HG02870 (cell line): ENCODE measurements around the gene KCNF1.

Source experiments
- ATAC-seq: cut with Tn5 transposase; IDR thresholded peaks from one replicate; pipeline ENCODE4 v1.9.1; 2021; ENCODE audit warnings: mild to moderate bottlenecking, moderate library complexity; ENCODE audit not compliant: unreplicated experiment

The KCNF1 gene

DNA sequence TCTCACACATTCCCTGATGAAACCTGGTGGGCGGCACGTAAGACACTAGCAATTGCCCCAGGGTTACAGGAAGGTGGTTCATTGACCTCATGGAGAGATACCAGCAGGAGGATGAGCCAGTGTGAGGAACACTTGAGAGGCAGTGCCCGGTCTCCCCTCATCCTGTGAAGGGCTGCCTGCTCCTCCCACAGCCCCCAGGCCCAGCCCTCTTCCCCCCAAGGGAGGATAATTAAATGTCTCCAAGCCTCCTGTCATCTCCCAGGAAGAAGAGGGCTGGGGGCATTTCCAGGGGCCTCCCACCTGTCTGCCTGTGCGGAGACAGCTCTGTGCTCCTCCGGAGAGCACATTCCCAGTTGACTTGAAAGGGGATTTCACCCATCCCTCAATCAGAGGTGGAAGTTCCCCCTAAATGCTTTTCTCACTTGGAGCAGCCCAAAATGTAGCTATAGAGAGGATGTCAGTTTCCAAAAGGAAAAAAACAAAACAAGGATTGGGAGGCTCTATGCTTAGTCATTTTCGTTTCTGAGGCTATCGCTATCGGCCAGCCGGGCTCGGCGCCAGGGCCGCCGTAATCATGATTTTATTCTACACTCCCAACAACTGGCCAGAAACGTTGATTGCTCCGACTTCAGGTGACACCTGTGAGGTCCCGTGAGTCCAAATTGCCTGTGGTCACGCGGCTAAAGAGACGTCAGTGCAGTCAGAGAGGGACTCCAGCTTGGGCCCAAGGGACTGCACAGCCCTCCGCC is 7.1 kb downstream of the KCNF1 start:
- no peak for ATAC-seq

DNA sequence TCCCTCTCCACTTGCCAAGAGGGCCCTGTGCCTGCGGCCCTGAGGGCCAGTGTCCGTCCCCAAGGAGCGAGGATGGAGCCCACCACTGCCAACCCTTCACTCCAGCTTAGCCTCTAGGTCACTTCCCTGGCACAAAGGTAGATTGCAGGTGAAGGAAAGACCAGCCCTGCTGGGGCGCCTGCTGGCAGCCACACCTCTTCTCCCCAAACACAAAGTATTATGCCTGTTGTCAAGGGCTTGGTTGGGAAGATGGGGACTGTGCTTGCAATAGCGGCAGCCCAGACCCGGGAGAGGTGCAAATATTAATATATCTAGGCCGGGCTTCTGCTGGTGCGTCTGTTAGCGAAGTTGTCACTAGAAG is 7.7 kb downstream of the KCNF1 start:
- ATAC-seq: no peak

DNA sequence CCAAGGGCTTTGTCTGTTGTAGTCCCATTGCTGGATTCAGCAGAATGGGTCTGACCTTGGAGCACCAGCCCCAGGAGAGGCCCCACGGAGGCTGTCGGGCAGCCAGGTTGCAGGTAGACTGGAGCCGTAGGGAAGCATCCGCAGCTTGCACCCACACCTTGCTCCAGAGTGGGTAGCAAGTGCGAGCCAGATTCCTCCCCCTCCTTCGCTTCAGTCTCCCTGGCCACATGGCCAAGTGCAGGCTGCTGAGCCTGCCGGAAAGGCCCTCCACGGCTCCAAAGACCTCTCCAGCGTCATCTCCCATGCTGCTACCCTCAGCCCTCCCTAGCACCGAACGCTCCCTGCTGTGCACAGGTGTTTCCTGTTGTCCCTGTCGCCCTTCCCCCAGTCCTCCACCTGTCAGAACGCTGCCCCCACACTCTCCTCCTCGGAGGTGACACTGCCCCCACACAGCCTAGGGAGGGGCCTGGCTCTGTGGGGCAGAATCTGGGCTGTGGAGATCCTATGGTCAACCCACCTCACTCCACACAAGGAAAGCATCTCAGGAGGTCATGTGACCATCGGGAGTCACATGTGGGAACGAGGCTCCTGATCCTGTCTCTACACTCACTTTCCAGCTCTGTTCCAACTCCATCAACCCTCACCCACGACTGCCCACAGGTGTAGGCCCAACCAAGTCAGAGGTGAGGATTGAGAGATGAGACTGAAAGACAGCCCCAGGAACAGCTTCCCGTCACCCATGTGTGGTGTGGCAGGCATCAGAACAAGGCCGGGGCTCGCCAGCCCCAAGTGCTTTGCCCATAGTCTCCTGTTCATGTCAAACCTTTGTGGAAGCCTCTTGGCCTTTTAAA is 8.3 kb downstream of the KCNF1 start:
- ATAC-seq: no peak

DNA sequence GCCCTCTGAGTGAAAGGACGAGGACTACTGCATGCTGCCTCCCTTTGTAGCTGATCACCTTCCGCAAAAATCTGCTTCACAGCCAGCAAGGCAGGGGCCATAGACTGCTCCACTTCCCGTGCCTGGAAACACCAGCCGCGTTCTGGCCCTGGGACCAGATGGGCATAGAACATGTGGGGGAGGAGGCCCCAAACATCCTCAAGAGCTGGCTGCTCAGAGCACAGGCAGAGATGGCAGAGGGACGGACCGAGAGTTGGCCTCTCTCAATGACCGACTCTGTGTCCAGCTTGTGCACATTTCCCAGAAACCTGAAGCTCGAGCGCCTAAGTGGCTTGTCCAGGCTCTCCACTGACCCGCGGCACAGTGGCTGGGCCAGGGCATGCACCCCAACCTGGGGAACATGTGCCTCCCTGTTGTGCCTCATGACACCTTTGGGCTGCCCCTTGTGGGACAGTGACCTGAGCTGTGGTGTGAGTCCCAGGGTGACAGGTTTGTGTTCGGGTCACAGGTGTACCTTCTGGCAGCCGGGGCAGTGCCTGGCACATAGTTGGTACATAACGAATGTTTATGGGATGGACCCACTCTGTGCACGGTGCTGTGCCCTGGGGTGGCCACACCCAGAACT is 9.1 kb downstream of the KCNF1 start:
- ATAC-seq: no peak

DNA sequence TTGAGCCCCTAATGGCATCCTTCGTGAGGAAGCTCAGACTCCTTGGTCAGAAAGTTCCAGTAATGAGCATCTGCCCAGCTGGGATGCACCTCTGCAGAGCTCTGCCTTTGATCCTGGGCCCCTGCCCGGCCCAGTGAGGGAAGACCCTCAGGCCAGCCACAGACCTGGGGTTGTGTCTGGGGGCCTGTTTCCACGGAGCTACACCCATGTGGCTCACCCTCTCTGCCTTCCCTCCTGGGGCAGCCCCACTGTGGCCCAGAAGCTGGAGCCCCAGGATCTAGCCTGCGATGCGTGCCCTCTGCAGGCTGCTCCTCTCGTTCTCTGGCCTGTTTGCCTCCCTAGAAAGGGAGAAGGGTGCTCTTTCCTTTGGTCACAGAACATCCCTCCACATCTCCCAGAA is 9.8 kb downstream of the KCNF1 start:
- ATAC-seq: no peak

DNA sequence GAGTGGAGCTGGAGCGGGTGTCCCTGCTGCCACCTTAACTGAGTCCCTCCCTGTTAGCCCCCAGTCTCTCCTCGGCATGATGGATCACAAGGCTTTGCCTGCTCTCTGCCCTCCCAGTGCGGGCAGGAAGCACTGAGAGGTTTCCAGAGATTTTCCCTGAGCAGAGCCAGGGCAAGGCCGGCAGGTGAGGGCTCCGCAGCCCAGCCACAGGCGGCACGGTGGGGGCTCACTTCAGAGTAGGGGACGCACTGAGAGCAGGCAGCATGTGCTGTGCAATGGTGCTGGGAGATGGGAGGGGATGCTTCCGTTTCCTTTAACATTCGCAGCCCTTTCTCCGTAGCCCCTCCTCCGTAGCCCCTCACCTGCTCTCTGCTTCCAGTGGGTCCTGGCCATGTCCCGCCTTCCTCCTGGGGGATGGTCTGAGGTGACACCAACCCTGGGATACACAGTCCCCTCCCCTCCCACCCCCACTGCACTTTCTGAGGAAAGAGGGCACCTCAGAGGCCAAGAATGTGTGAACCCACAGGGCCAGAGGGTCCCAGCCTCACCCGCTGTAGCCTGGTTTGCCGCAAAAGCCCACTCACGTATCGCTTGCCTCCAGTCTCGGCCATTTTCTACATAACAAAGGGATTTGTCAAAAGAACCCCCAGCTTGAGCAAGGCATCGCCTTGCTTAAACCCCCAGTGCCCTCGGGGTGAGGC is 10.7 kb downstream of the KCNF1 start:
- no peak for ATAC-seq

DNA sequence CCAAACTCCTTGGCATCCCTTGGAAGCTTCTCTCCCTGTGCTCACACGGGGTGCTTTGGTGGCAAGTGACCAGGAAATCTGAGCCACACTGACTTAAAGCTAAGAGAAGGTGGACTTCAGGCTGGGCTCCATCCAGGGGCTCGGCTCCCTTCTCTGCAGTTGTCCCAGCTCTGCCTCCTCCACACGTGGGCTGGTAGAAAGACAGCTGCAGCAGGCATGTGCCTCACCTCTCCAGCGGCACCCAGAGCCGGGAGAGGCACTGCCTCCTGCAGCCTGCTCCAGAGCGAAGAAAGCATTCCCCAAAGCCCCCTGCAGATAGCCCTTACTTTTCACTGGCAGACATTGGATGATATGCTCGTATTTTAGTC is 11.3 kb downstream of the KCNF1 start:
- ATAC-seq: no peak

DNA sequence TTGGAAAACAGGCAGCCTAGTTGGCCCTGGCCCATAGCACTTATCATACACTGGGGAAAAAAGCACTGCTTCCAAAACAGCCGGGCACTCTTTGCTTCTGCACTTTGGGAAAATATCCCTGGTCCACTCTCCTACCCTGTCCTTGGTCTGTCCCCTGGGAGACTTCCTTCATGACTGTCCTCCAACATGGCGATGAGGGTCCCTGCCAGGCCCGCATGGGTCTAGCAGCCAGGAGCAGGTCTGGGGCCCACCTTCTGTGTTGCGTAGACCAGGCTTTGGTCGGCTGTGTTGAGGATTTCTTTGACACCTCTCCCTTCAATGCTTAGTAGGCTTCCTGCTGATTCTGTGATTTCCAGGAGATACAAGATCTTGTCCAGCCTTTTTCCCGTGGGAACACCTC is 12.2 kb downstream of the KCNF1 start:
- no peak for ATAC-seq

DNA sequence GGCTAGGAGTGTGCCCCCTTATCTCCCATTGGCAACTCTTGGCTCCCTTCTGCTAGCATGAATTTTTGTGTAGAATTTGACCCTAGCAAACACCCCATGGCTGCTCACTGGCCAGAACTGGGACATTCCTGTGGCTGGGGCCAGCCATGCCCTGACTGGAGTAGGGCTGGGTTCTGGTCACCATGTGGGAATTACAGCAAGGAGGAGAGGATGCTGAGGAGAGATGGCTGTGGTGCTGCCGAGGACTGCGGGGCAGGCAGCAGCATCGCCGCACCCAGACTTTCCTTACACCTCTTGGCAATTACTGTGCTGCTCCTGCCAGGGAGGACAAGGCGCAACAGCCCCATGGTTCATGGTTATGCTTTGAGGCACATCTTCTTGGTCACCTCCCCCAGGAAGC is 12.7 kb downstream of the KCNF1 start:
- no peak for ATAC-seq

DNA sequence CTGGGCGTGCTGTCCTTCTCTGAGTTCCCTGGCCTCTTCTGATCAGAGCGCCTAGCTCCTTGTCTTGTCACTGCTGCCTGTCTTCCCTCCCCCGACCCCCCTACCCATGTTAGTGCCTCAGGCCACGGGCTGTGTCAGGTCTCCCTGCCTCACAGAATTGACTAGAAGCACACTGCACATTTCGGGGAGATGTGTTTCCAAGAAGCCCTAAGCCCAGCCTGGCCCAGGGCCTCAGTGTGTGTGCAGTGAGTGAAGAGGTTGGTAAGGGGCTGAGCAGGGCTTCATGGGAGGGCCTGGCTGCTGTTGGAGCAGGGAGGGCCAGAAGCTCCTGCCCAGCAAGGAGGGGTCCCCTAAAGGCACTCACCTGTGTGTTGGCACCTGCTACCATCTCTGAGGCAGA is 13.1 kb downstream of the KCNF1 start:
- ATAC-seq: no peak

DNA sequence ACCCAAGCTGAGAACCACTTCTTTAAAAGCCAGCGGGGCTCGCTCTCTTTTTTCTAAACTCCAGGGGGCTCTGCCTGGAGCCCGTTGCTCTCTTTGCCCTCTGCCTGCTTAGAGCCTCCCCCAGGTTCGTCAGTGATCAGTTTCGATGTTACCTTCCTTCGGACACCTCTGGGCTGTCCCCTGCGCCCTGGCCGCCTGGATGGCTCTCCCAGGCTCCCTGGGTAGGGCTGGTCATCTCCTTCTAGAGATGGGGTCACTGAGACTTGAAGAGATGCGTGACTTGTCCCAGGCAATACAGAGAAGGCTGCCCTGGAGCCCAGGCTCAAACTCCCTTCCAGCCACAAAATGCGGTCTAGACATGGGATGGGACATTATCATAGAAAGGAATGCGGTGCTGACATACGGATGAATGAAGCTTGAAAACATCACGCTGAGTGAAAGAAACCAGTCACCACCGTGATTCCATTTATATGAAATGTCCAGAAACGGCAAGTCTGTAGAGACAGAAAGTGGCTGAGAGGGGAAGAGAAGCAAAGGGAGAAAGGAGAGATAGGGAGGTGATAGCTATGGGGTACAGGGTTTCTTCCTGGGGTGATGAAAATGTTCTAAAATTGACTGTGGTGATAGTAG is 14.6 kb downstream of the KCNF1 start:
- no peak for ATAC-seq

DNA sequence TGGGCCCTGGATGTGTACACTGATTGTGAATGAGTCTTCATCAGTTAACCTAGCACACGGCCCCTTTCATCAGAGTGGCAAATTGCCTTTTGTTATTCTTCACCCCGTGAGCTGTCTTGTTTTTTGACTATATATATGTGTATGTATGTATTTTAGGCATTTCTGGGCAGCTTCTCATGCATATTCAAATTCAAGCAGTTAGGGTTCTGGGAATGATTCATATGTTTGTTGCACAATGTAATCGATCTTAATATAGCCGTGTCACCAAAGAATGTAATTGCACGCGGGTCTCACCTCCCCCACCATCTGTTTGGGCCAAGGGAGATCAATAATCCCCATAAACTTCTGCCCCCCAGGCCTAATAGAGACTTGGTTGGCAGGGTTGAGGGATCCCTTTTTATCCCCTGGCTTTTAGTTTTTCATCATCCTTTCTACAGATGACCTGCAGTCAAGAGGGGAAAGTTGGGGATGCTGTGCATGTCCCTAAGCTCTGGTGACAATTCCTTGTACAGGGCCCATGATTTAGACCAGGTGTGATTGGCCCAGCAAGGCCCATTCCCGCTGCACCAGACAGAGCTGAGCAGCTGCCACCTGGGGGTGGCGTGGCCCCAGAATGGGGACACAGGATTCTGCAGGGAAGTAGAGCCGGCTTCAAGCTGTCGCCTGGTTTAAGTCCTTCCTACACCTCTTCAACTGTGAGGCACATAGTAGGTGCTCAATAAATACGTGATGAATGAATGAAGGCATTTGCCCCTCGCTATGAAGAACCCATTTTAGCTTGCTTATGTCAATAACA is 19.2 kb downstream of the KCNF1 start:
- no peak for ATAC-seq

DNA sequence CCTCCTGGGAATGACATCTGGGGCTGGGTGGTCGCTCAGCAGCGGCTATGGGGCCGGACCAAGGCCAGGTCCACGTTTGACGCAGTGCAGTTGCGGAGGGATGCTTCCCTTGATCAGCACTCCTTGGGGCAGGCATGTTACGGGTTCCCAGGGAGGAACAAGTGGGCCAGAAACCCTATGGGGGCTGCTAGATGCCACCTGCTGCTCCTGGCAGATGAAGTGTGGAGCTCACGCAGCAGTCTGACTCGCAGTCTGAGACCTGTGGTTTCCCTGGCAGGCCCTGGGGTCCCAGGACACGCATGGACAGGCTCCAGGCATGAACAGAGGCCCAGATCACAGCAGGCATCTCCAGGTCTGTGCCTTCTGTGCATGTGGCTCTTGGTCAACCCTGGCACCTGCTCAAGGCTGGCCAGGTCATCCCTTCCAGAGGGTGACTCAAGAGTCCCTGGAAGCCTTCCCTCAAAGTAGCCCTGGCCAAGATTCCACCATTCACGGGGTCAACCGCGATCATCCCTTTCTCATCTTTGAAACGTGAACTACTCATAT is 20.0 kb downstream of the KCNF1 start:
- ATAC-seq: no peak

DNA sequence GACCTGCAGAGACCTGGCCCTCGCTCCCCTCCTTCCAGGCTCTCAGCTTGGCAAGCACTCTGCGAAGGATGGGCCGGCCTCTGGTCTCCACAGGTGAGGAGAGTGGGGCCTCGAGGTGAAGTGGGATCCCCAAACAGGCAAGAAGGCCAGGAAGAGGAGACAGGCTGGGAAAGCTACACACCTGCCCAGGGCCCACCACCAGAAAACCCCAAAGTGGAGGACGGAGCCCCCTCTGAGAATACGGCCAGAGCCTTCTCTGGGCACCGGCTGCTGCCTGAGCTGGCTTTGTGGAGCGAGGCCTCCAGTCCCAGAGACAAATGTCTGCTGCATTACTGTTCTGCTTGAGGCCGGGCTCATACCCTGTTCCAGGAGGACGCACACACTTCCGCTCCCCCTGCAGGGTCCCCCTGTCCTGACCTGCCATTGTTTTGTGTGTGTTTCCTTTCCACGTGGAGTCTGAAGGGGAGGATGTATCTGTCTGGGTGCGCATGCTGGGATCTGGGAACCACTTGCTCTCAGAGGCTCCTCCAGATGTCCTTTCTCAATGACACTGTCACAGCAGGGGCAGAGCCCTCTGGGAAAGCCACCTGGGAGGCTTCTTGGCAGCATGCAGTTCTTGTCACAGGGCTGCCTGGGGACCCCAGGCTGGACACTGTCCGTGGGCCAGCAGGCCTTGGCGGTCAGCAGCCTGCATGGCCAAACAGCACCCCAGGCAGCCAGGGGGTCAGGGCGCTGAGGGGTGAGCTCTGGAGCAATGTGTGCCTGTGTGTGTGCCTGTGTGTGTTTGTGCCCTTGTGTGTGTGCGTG is 20.8 kb downstream of the KCNF1 start:
- no peak for ATAC-seq

DNA sequence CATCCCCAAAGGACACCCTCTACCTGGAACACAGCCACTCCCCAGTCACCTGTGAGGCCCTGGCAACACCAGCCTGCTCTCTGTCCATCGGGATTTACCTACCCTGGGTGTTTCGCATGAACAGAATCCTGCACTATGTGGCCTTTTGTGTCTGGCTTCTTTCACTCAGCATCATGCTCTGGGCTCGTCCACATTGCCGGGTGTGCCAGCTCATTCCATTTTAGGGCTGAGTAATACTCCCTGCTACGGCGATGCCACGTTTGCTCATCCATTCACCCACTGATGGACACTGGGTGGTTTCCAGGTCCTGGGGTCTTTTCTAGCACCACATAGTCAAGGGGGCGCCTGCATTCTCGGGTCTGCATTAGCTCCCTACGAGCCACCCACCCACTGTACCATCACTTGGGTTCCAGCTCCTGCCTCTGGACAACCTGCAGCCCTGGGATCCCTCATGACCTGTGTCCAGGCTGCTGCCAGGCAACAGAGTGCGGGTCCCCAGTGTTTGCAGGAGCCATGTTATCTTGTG is 22.0 kb downstream of the KCNF1 start:
- no peak for ATAC-seq

DNA sequence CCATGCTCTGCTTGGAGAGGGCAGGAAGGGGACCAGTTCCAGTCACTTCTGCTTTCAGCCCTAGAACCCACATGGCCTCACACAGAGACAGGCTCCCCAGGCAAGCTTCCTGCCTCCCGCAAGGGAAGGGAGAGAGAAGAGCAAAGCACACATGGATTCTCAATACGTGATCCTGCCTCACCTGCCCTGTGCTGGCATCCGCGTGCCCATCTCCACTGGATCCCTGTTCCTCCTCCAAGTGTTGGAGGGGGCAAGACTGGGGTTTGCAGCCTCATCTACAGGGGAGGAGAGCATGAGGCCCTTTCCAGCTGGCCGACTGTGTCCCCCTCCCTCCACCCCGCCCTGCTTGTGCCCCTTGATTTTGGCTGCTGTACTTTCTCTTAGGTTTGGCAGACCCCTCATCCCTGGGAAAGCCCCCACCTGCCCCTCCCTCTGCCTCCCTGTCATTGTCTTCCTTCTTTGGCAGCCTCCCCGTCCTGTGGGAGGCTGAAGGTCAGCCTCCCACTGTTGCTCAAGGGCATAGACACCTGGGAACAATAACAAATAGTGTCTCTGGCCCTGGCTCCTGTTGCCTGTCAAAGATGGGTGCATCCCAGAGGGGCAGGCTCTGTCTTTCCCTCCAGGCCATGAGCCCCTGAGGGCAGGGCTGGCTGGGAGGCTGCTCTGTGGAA is 22.7 kb downstream of the KCNF1 start:
- ATAC-seq: no peak

DNA sequence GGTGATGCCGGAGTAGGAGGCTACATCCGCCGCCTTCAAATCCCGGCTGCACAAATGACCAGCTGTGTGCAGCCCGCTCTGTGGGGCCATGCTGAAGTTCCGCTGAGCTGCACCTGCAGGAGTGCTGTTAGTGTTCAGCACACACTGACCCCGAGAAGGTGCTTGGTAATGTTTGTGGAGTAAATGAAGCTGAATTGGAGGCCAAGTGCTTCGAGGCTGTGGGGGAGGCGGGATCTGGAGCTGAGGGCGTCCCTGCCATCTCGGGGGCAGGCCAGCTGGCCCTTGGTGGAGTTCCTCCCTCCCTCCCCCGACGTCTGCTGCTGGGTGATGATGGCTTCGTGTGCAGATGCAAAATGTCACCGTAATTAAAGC is 23.2 kb downstream of the KCNF1 start:
- no peak for ATAC-seq

DNA sequence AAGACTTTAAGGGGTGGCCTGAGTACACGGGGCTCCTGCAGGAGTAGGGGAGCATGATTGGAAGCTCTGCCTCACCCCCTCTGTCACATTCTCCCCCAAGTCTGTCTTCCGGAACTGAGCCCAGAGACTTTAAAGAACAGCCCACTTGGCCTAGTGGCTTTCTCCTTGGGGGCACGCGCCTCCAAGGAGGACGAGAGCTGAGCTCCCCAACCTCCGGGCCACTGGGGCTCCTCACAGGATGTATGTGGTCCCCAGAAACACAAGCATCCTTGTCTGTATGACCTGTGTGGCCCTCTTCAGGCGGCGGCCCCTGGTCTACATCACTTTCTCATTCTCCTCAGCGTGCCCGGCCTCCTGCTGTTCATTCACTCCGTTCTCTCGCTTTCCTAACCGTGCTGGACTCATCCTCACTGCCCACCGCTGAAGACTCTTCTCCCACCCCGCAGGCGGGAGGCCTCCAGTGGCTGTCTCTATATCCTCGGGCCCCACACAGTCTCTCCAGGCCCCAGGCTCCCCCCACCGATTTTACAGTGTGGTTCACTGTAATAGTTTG is 23.7 kb downstream of the KCNF1 start:
- no peak for ATAC-seq
